ENCODE measurements around the gene KPTN.

KPTN gene

GRCh38 chr19:47495478-47496372 lies 11.7 kb upstream of the KPTN start:
- H3K36me3 ChIP-seq (ENCODE audit: control insufficient read depth, low read length), result peaks cover 40% of the 10 kb centered on the region
- no peak overlapping the region for H3K27ac ChIP-seq (ENCODE audit: low read depth, low read length)
- TF ChIP-seq, protein P1, sequence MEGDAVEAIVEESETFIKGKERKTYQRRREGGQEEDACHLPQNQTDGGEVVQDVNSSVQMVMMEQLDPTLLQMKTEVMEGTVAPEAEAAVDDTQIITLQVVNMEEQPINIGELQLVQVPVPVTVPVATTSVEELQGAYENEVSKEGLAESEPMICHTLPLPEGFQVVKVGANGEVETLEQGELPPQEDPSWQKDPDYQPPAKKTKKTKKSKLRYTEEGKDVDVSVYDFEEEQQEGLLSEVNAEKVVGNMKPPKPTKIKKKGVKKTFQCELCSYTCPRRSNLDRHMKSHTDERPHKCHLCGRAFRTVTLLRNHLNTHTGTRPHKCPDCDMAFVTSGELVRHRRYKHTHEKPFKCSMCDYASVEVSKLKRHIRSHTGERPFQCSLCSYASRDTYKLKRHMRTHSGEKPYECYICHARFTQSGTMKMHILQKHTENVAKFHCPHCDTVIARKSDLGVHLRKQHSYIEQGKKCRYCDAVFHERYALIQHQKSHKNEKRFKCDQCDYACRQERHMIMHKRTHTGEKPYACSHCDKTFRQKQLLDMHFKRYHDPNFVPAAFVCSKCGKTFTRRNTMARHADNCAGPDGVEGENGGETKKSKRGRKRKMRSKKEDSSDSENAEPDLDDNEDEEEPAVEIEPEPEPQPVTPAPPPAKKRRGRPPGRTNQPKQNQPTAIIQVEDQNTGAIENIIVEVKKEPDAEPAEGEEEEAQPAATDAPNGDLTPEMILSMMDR (IDR thresholded peaks at IDR 0.05; ENCODE audit: low read depth, low read length, poor library complexity, severe bottlenecking), result no peak
- TF ChIP-seq EZH2phosphoT487 (IDR thresholded peaks at IDR 0.05; ENCODE audit: borderline replicate concordance, low read length), result no peak

DNA sequence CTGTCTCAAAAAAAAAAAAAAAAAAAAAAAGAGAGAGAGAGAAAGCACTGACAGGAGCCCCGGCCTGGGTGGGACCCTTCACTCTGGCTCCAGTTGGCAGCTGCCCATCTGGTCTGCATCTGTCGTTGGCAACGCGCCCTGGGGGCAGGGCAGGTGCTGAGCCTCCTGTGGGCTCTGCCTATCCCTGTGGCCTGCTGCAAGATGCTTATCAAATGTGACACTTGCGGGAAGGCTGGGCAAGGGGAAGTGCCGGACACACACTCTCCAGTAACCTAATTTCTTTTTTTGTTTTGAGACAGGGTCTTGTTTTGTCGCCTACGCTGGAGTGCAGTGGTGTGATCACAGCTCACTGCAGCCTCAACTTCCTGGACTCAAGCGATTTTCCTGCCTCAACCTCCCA lies 10.7 kb upstream of the KPTN start:
- Histone ChIP-seq H3K9me2 (replicated peaks; ENCODE audit: control insufficient read depth, low read length) (no peaks in the 10 kb centered on the region), H3K4me1 (ENCODE audit: control insufficient read depth, low read length) (no peaks in the 10 kb centered on the region), H3K9me3 (ENCODE audit: control insufficient read depth, insufficient read depth, low read length) (no peaks in the 10 kb centered on the region), H3K4me3 (ENCODE audit: low read length) (no peak overlapping the region), H3K4me2 (ENCODE audit: low read length) (no peak overlapping the region), H3K27ac (ENCODE audit: low read depth, low read length) (no peak overlapping the region), H3F3A (ENCODE audit: control insufficient read depth, insufficient read depth) (no peaks in the 10 kb centered on the region), H3K79me2 (ENCODE audit: control insufficient read depth, low read length) (no peaks in the 10 kb centered on the region), H3K27me3 (ENCODE audit: control insufficient read depth, low read length) (no peaks in the 10 kb centered on the region), H3K36me3 (ENCODE audit: control insufficient read depth, low read length) (peaks cover 45% of the 10 kb centered on the region), H4K20me1 (ENCODE audit: control insufficient read depth, insufficient read depth, low read depth, low read length) (no peaks in the 10 kb centered on the region)
- TF ChIP-seq, protein P1 (IDR thresholded peaks at IDR 0.05; ENCODE audit: low read depth, low read length, poor library complexity, severe bottlenecking), result no peak
- no peak for TF ChIP-seq EZH2phosphoT487 (IDR thresholded peaks at IDR 0.05; ENCODE audit: borderline replicate concordance, low read length)

More at GRCh38 chr19:47495478-47496372, 11.7 kb upstream of the KPTN start:
- no peaks in the 10 kb centered on the region for H3K9me3 ChIP-seq (ENCODE audit: control insufficient read depth, insufficient read depth, low read length)
- H3K4me2 ChIP-seq (ENCODE audit: low read length), result no peak overlapping the region
- no peaks in the 10 kb centered on the region for H4K20me1 ChIP-seq (ENCODE audit: control insufficient read depth, insufficient read depth, low read depth, low read length)
- no peak overlapping the region for H3K4me3 ChIP-seq (ENCODE audit: low read length)
- H3K79me2 ChIP-seq (ENCODE audit: control insufficient read depth, low read length), result no peaks in the 10 kb centered on the region
- no peaks in the 10 kb centered on the region for H3F3A ChIP-seq (ENCODE audit: control insufficient read depth, insufficient read depth)
- no peaks in the 10 kb centered on the region for H3K27me3 ChIP-seq (ENCODE audit: control insufficient read depth, low read length)
- H3K9me2 ChIP-seq (replicated peaks; ENCODE audit: control insufficient read depth, low read length), result no peaks in the 10 kb centered on the region
- H3K4me1 ChIP-seq (ENCODE audit: control insufficient read depth, low read length), result no peaks in the 10 kb centered on the region

DNA sequence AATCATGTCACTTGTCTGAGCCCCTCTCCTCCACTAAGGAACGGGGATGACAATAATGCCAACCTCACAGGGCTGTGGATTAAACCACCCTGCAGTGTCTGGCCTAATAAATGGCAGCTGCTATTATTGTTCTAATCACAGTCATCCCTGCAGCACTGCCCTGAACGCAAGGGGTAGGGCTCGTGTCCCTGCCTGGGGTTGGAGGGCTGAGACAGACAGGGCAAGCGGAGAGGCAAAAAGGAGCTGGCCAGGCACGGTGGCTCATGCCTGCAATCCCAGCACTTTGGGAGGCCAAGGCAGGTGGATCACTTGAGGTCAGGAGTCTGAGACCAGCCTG lies 10.2 kb upstream of the KPTN start:
- Histone ChIP-seq H3K9me3 (ENCODE audit: control insufficient read depth, insufficient read depth, low read length) (no peaks in the 10 kb centered on the region), H3K27ac (ENCODE audit: low read depth, low read length) (no peak overlapping the region), H3K36me3 (ENCODE audit: control insufficient read depth, low read length) (peaks cover 46% of the 10 kb centered on the region), H3F3A (ENCODE audit: control insufficient read depth, insufficient read depth) (no peaks in the 10 kb centered on the region), H3K27me3 (ENCODE audit: control insufficient read depth, low read length) (no peaks in the 10 kb centered on the region), H3K4me1 (ENCODE audit: control insufficient read depth, low read length) (no peaks in the 10 kb centered on the region), H3K9me2 (replicated peaks; ENCODE audit: control insufficient read depth, low read length) (no peaks in the 10 kb centered on the region), H4K20me1 (ENCODE audit: control insufficient read depth, insufficient read depth, low read depth, low read length) (no peaks in the 10 kb centered on the region), H3K79me2 (ENCODE audit: control insufficient read depth, low read length) (no peaks in the 10 kb centered on the region), H3K4me2 (ENCODE audit: low read length) (no peak overlapping the region), H3K4me3 (ENCODE audit: low read length) (no peak overlapping the region)
- TF ChIP-seq, protein P1 (IDR thresholded peaks at IDR 0.05; ENCODE audit: low read depth, low read length, poor library complexity, severe bottlenecking), result no peak
- TF ChIP-seq EZH2phosphoT487 (IDR thresholded peaks at IDR 0.05; ENCODE audit: borderline replicate concordance, low read length), result no peak

Data from DOHH2 (cell line).